Hematopoietic multipotent progenitor cell (in vitro differentiated cells): Measurements from ENCODE around the gene MAPK14. TPM values are rescaled to one million over a fixed set of nuclear protein-coding genes. Genes with fewer than 3 reads are reported as not detected.
"Not testable (repeated sequence)": the region's sequence is repeated elsewhere in the genome, so short reads cannot be mapped to it uniquely, and the experiment has no call there.

Source experiments
- DNase-seq, 3 donors: peaks; one replicate each; pipeline ENCODE4 v3.0.0-alpha.2; 2011 to 2015; ENCODE audit warnings: low read depth in 2 of 3, low spot score in 2 of 3
- total RNA-seq: library from RNA; depleted of rRNA; stranded (reverse); fragments of >200 nt; gene quantifications from one replicate; pipeline ENCODE4 v1.2.3, GENCODE V29; 2012

Gene MAPK14
- total RNA-seq, 1 donor: 98.0 TPM

GRCh38 chr6:36067374-36068011 lies 39.9 kb downstream of the MAPK14 start:
- peak in 2 of 3 donors; percentile 19 to 30 for DNase-seq

GRCh38 chr6:36068012-36068392 lies 40.4 kb downstream of the MAPK14 start:
- DNase-seq: no peak

GRCh38 chr6:36068586-36068985 lies 41.0 kb downstream of the MAPK14 start:
- no peak for DNase-seq

GRCh38 chr6:36069573-36069972 lies 42.0 kb downstream of the MAPK14 start:
- DNase-seq: no peak

- no peak for DNase-seq
Measured at GRCh38 chr6:36070252-36070651, 42.6 kb downstream of the MAPK14 start.

- DNase-seq: no peak
Measured at GRCh38 chr6:36071281-36071680, 43.7 kb downstream of the MAPK14 start.

GRCh38 chr6:36071714-36072113 lies 44.1 kb downstream of the MAPK14 start:
- no peak for DNase-seq

- DNase-seq: no peak
Measured at GRCh38 chr6:36072681-36073080, 45.1 kb downstream of the MAPK14 start.

- DNase-seq: no peak
Measured at GRCh38 chr6:36073587-36073986, 46.0 kb downstream of the MAPK14 start.

- DNase-seq: peak in 1 of 3 donors; percentile 61
Measured at GRCh38 chr6:36075656-36076055, 48.0 kb downstream of the MAPK14 start.

- no peak for DNase-seq
Measured at GRCh38 chr6:36076178-36077063, 48.8 kb downstream of the MAPK14 start.

GRCh38 chr6:36078159-36078558 lies 50.6 kb downstream of the MAPK14 start:
- no peak for DNase-seq

- DNase-seq: no peak
Measured at GRCh38 chr6:36079601-36080000, 52.0 kb downstream of the MAPK14 start.

- DNase-seq: no peak
Measured at GRCh38 chr6:36082318-36082717, 54.7 kb downstream of the MAPK14 start.

- no peak for DNase-seq
Measured at GRCh38 chr6:36083446-36083845, 55.8 kb downstream of the MAPK14 start.

- not testable (repeated sequence) for DNase-seq
Measured at GRCh38 chr6:36088204-36088603, 60.6 kb downstream of the MAPK14 start.

GRCh38 chr6:36089048-36089447 lies 61.4 kb downstream of the MAPK14 start:
- DNase-seq: no peak

GRCh38 chr6:36094238-36094637 lies 66.6 kb downstream of the MAPK14 start:
- DNase-seq: no peak

GRCh38 chr6:36094753-36095496 lies 67.3 kb downstream of the MAPK14 start:
- peak; percentile 77 to 86 (median 83) for DNase-seq

- DNase-seq: no peak
Measured at GRCh38 chr6:36095497-36096391, 68.1 kb downstream of the MAPK14 start.
